Liver (tissue), 9 donors: ENCODE measurements around the gene PPFIBP2. TPM values are rescaled to one million over a fixed set of nuclear protein-coding genes. Genes with fewer than 3 reads are reported as not detected.
A peak's percentile ranks its signal among the peaks of the same experiment; 100 is the strongest.

Experiments used
- DNase-seq: peaks from one replicate; pipeline ENCODE4 v3.0.0-alpha.2; 2017; ENCODE audit warnings: low spot score
- H3K27ac ChIP-seq, 2 donors: one replicate each; pipeline ENCODE4 v1.7.0; 2013; ENCODE audit warnings: inconsistent platforms in 2 of 2, low read length in 2 of 2, control low read depth in 1 of 2, low read depth in 1 of 2, mild to moderate bottlenecking in 1 of 2
- H3K27me3 ChIP-seq, 4 donors: one replicate each; pipeline versions ENCODE4 v1.6.1 to v1.7.0; 2013; ENCODE audit warnings: low read length in 3 of 4, inconsistent platforms in 1 of 4, mild to moderate bottlenecking in 1 of 4, moderate library complexity in 1 of 4; ENCODE audit not compliant: control insufficient read depth in 4 of 4, insufficient read depth in 4 of 4
- H3K36me3 ChIP-seq, 4 donors: one replicate each; pipeline versions ENCODE4 v1.6.1 to v1.7.0; 2013; ENCODE audit warnings: low read length in 3 of 4, mild to moderate bottlenecking in 3 of 4, low read depth in 1 of 4, moderate library complexity in 1 of 4; ENCODE audit not compliant: control insufficient read depth in 4 of 4, insufficient read depth in 3 of 4
- H3K4me1 ChIP-seq, 4 donors: one replicate each; pipeline versions ENCODE4 v1.6.1 to v1.7.0; 2013; ENCODE audit warnings: low read length in 3 of 4, mild to moderate bottlenecking in 3 of 4, moderate library complexity in 1 of 4; ENCODE audit not compliant: control insufficient read depth in 4 of 4, insufficient read depth in 4 of 4
- H3K4me3 ChIP-seq, 3 donors: one replicate each; pipeline versions ENCODE4 v1.6.1 to v1.7.0; 2013; ENCODE audit warnings: low read length in 3 of 3, control low read depth in 1 of 3, low read depth in 1 of 3, mild to moderate bottlenecking in 1 of 3
- H3K9ac ChIP-seq, 2 donors: one replicate each; pipeline ENCODE4 v1.7.0; 2013; ENCODE audit warnings: low read length in 2 of 2, mild to moderate bottlenecking in 2 of 2, moderate library complexity in 2 of 2, control low read depth in 1 of 2, low read depth in 1 of 2
- H3K9me3 ChIP-seq, 4 donors: one replicate each; pipeline versions ENCODE4 v1.6.1 to v1.7.0; 2013; ENCODE audit warnings: low read length in 3 of 4; ENCODE audit not compliant: control insufficient read depth in 4 of 4
- ATF3 ChIP-seq: IDR thresholded peaks from 2 replicates; pipeline ENCODE4 v1.6.1; 2016; ENCODE audit warnings: antibody characterized with exemption
- CTCF ChIP-seq: fragments of 150-350 bp; IDR thresholded peaks from 2 replicates; pipeline ENCODE4 v1.5.1; 2017; ENCODE audit warnings: improper control_type of control experiment, low read depth, low read length; ENCODE audit not compliant: missing input control
- FOXA2 ChIP-seq: IDR thresholded peaks from 2 replicates; pipeline ENCODE4 v1.6.1; 2016; ENCODE audit warnings: antibody characterized with exemption
- GABPA ChIP-seq, 2 donors: IDR thresholded peaks in 1 of 2; conservative IDR thresholded peaks in 1 of 2; 2 replicates each; pipeline ENCODE4 v1.6.1; 2016; ENCODE audit warnings: antibody characterized with exemption in 2 of 2, mild to moderate bottlenecking in 1 of 2, moderate library complexity in 1 of 2
- HNF4A ChIP-seq, 2 donors: conservative IDR thresholded peaks; 2 replicates each; pipeline ENCODE4 v1.6.1; 2016; ENCODE audit warnings: antibody characterized with exemption in 2 of 2, mild to moderate bottlenecking in 2 of 2
- JUND ChIP-seq, 2 donors: IDR thresholded peaks; 2 replicates each; pipeline ENCODE4 v1.6.1; 2016; ENCODE audit warnings: antibody characterized with exemption in 2 of 2
- RAD21 ChIP-seq, 2 donors: IDR thresholded peaks; 2 replicates each; pipeline ENCODE4 v1.6.1; 2016; ENCODE audit warnings: antibody characterized with exemption in 2 of 2, mild to moderate bottlenecking in 2 of 2
- SP1 ChIP-seq: IDR thresholded peaks from 2 replicates; pipeline ENCODE4 v1.6.1; 2018; ENCODE audit warnings: antibody characterized with exemption, mild to moderate bottlenecking
- TAF1 ChIP-seq: conservative IDR thresholded peaks from 2 replicates; pipeline ENCODE4 v1.6.1; 2016; ENCODE audit warnings: antibody characterized with exemption, mild to moderate bottlenecking
- YY1 ChIP-seq: IDR thresholded peaks from 2 replicates; pipeline ENCODE4 v1.6.1; 2016; ENCODE audit warnings: antibody characterized with exemption, mild to moderate bottlenecking
- WGBS: extraction: QIAGEN DNeasy Blood & Tissue Kit; methylation state at CpG from one replicate; pipeline ENCODE4 v1.1.7; 2013; 5-methylcytosine and 5-hydroxymethylcytosine counted together
- polyA plus RNA-seq, 2 donors: library from polyadenylated mRNA; stranded (reverse) in 1 of 2; unstranded in 1 of 2; fragments of 200-250 nt in 1 of 2; fragments of >200 nt in 1 of 2; fragmentation: Nextera tagmentation in 1 of 2; extraction: Ambion mirVana in 1 of 2; gene quantifications; one replicate each; pipeline versions ENCODE4 v1.2.1 to v1.2.3, GENCODE V29; 2013 to 2015
- total RNA-seq, 2 donors: library from RNA; depleted of rRNA; stranded (reverse); fragments of >200 nt; gene quantifications; one replicate each; pipeline ENCODE4 v1.2.3, GENCODE V29; 2014
- TF ChIP-seq, protein P1 (sequence below): IDR thresholded peaks from 2 replicates; pipeline ENCODE4 v1.6.1; 2016; ENCODE audit warnings: antibody characterized with exemption
- donor health status: healthy.
- donor health status: healthy.
- donor health status: healthy.
- donor health status: healthy.
- donor health status: healthy.

Gene PPFIBP2
- total and polyA plus RNA-seq, 4 donors, result 19.6 to 80.0 (median 23.2) TPM

DNA sequence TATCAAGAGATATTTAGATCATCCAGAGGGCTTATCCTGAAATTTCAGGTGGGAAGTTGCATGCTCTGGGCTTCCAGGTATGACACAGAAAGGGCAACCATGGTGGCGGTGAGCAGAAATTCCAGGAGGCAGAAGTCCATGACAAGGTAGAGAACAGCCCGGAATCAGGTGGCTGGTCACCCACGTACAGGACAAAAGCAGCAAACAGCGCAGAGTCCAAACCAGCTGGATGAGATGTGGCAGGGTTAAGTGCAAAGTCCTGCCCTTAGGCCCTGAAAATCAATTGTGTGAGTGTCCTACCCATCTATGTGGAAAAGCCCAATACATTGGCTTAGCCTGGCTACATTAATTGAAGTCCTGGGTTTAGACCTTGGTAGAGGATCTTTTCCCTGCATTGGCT is 11.6 kb downstream of the PPFIBP2 start (continued):
- TF ChIP-seq, protein P1, sequence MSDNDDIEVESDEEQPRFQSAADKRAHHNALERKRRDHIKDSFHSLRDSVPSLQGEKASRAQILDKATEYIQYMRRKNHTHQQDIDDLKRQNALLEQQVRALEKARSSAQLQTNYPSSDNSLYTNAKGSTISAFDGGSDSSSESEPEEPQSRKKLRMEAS, result peak; percentile 92

DNA sequence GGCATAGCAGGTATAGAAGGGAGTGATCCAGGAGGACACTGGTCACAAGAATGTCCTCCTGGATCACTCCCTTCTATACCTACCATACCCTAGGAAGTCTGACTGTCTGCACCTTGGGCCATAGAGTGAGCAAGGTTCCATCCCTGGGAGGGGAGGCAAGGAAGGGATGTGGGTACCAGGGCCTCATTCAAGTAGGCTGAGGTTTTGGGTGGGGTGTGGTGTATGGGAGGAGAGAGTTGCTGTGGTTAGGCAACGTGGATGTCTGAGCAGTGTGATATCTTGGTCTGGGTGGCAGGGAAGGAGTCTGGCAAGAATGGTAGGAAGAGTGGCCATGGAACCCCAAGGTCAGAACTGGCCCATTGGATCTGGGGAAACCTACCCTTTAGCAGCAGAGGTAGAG is 13.2 kb downstream of the PPFIBP2 start:
- Histone ChIP-seq H3K9ac (no peak overlapping the region), H3K27ac (peak overlapping the region; percentile 22 to 47), H3K27me3 (no peaks in the 10 kb centered on the region), H3K36me3 (no peaks in the 10 kb centered on the region), H3K9me3 (no peaks in the 10 kb centered on the region), H3K4me3 (no peak overlapping the region), H3K4me1 (peaks cover 26 to 73% (median 33%) of the 10 kb centered on the region in 4 donors)
- TF ChIP-seq TAF1, result no peak
- TF ChIP-seq SP1, result no peak
- TF ChIP-seq GABPA (IDR thresholded peaks at IDR 0.05 in 1 of 2, conservative IDR thresholded peaks at IDR 0.05 in 1 of 2), result no peak
- no peak for TF ChIP-seq YY1
- no peak for TF ChIP-seq FOXA2
- no peak for TF ChIP-seq CTCF
- no peak for TF ChIP-seq HNF4A (conservative IDR thresholded peaks at IDR 0.05)
- TF ChIP-seq JUND (IDR thresholded peaks at IDR 0.05), result no peak
- no peak for TF ChIP-seq RAD21 (IDR thresholded peaks at IDR 0.05)
- no peak for TF ChIP-seq ATF3
- TF ChIP-seq, protein P1, result no peak
- WGBS, result 82% methylated on average over 1 of the region's 1 CpG
- DNase-seq, result no peak

DNA sequence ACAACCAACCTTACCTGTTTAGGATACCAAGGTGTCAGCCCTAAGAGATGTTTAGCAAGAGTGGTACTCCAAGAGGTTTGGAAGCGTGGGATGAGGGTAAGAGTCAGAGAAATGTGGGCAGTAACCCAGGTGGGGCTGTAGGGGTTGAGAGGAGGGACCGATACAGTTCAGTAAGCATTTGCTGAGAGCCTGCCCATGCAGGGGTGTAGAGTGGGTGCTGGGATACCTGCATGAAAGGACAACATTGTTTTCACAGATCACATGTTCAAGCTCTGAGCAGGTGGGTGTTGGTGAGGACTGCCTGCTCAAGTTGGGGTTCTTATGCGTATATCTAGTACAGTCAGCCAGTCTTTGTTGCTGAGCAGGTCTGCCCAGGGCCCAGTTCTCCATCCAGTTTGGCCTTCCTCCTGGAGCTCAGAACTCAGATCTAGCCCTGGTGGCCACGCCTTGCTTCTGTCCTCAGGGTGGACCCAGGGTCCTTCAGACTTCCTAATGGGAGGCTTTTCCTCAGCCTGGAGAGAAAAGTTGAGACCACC is 14.8 kb downstream of the PPFIBP2 start:
- Histone ChIP-seq H3K4me1 (peaks cover 20 to 81% (median 40%) of the 10 kb centered on the region in 4 donors), H3K27me3 (no peaks in the 10 kb centered on the region)
- WGBS, result 95% methylated on average over 4 of the region's 4 CpGs

GRCh38 chr11:7530013-7530640 is 16.3 kb downstream of the PPFIBP2 start:
- peaks cover 11 to 72% (median 33%) of the 10 kb centered on the region in 4 donors for H3K4me1 ChIP-seq
- H3K27me3 ChIP-seq, result no peaks in the 10 kb centered on the region
- no peak overlapping the region for H3K4me3 ChIP-seq
- no peak for DNase-seq
- peak overlapping the region; percentile 11 to 65 for H3K27ac ChIP-seq
- no peaks in the 10 kb centered on the region for H3K36me3 ChIP-seq
- no peak for TF ChIP-seq JUND (IDR thresholded peaks at IDR 0.05)
- peak; percentile 17 to 26 for TF ChIP-seq HNF4A (conservative IDR thresholded peaks at IDR 0.05)
- H3K9me3 ChIP-seq, result no peaks in the 10 kb centered on the region
- WGBS, result 69% methylated on average over 1 of the region's 1 CpG
- H3K9ac ChIP-seq, result no peak overlapping the region

More for the DNA sequence above, 14.8 kb downstream of the PPFIBP2 start:
- H3K9ac ChIP-seq, result no peak overlapping the region
- H3K9me3 ChIP-seq, result no peaks in the 10 kb centered on the region
- no peaks in the 10 kb centered on the region for H3K36me3 ChIP-seq
- no peak overlapping the region for H3K4me3 ChIP-seq
- DNase-seq, result no peak
- TF ChIP-seq, protein P1, result no peak
- no peak overlapping the region for H3K27ac ChIP-seq
